Measurements from ENCODE around the gene JARID2. TPM values are rescaled to one million over a fixed set of nuclear protein-coding genes. Genes with fewer than 3 reads are reported as not detected.

The JARID2 gene
- polyA plus RNA-seq, 1 of the 3 experiments (the other 2 are of a cell fraction): 3.4 TPM

GRCh38 chr6:15551798-15552197 lies 305.9 kb downstream of the JARID2 start:
- peak; percentile 52 for DNase-seq
- Histone ChIP-seq H4K20me1 (ENCODE audit: insufficient read depth) (no peaks in the 10 kb centered on the region), H3K9me2 (no peaks in the 10 kb centered on the region), H3K9ac (no peak overlapping the region), H3K27me3 (ENCODE audit: insufficient read depth) (no peaks in the 10 kb centered on the region), H2AFZ (ENCODE audit: low read depth) (no peak overlapping the region), H3K4me3 (ENCODE audit: low read depth in 2 of 2, low read length in 1 of 2) (no peak overlapping the region), H3K9me3 (no peaks in the 10 kb centered on the region), H3K4me1 (ENCODE audit: control insufficient read depth in 1 of 2, insufficient read depth in 2 of 2, low read depth in 1 of 2, low read length in 1 of 2) (peaks cover 0 to 19% of the 10 kb centered on the region in 2 experiments; a peak in 3 of 4 replicates), H3K27ac (ENCODE audit: low read depth in 2 of 2, low read length in 1 of 2) (peak overlapping the region in 1 of 2 experiments; percentile 65; a peak in 2 of 4 replicates), H3K36me3 (replicated peaks in 1 of 2; ENCODE audit: control insufficient read depth in 1 of 2, insufficient read depth in 2 of 2, low read length in 1 of 2) (no peaks in the 10 kb centered on the region), H3K4me2 (no peak overlapping the region), H3F3A (replicated peaks; ENCODE audit: insufficient read depth) (no peaks in the 10 kb centered on the region), H3K79me2 (ENCODE audit: insufficient read depth) (no peaks in the 10 kb centered on the region)
- WGBS (ENCODE audit: low lambda C conversion rate): 83% methylated on average over 6 of the region's 6 CpGs
- TF ChIP-seq FOXJ3 (CRISPR knock-in tag; IDR thresholded peaks at IDR 0.05) (0 out of 2 replicates have a peak, but pooled peaks have one; percentile 75), GATA2 (CRISPR knock-in tag; IDR thresholded peaks at IDR 0.05) (peak; percentile 95), MEF2A (IDR thresholded peaks at IDR 0.05; ENCODE audit: borderline replicate concordance, low read depth) (no peak), CHD2 (IDR thresholded peaks at IDR 0.05; ENCODE audit: low read length, partially characterized antibody) (peak; percentile 15), RCOR1 (IDR thresholded peaks at IDR 0.05; ENCODE audit: low read length) (peak; percentile 33; the same call in 1 of the 2 replicates), PBX3 (IDR thresholded peaks at IDR 0.05) (no peak), MAX (IDR thresholded peaks at IDR 0.05; ENCODE audit: low read depth) (no peak), MXI1 (IDR thresholded peaks at IDR 0.05; ENCODE audit: low read depth, low read length) (peak; percentile 34; the same call in 1 of the 2 replicates)
- ChIA-PET CTCF (no interaction called here), POLR2A (no interaction called here)

GRCh38 chr6:15553031-15553430 lies 307.2 kb downstream of the JARID2 start:
- H3K9me3 ChIP-seq: no peaks in the 10 kb centered on the region
- H3K27ac ChIP-seq (ENCODE audit: low read depth in 2 of 2, low read length in 1 of 2): no peak overlapping the region
- no peaks in the 10 kb centered on the region for H3K9me2 ChIP-seq
- peaks cover 0 to 17% of the 10 kb centered on the region in 2 experiments; a peak in 2 of 4 replicates for H3K4me1 ChIP-seq (ENCODE audit: control insufficient read depth in 1 of 2, insufficient read depth in 2 of 2, low read depth in 1 of 2, low read length in 1 of 2)
- no peak for TF ChIP-seq ELF1 (IDR thresholded peaks at IDR 0.05)
- no peak for TF ChIP-seq MEF2A (IDR thresholded peaks at IDR 0.05; ENCODE audit: borderline replicate concordance, low read depth)
- no peak for TF ChIP-seq RAD21 (IDR thresholded peaks at IDR 0.05; ENCODE audit: low read length)
- no peak for TF ChIP-seq GABPA (IDR thresholded peaks at IDR 0.05; ENCODE audit: low read depth)
- TF ChIP-seq TAF1 (IDR thresholded peaks at IDR 0.05; ENCODE audit: borderline replicate concordance, low read depth, low read length): no peak
- no peak for TF ChIP-seq ZBTB33 (IDR thresholded peaks at IDR 0.05; ENCODE audit: borderline replicate concordance, low read depth)
- no peak for TF ChIP-seq FOXJ3 (CRISPR knock-in tag; IDR thresholded peaks at IDR 0.05)
- TF ChIP-seq TCF12 (IDR thresholded peaks at IDR 0.05): no peak
- TF ChIP-seq POLR2AphosphoS5 (IDR thresholded peaks at IDR 0.05; ENCODE audit: low read depth, low read length): no peak
- TF ChIP-seq EP300 (IDR thresholded peaks at IDR 0.05; ENCODE audit: borderline replicate concordance in 1 of 2, low read depth in 1 of 2, low read length in 1 of 2): no peak
- no peaks in the 10 kb centered on the region for H3K36me3 ChIP-seq (replicated peaks in 1 of 2; ENCODE audit: control insufficient read depth in 1 of 2, insufficient read depth in 2 of 2, low read length in 1 of 2)
- POLR2A ChIA-PET: no interaction called here
- no peak overlapping the region for H3K4me3 ChIP-seq (ENCODE audit: low read depth in 2 of 2, low read length in 1 of 2)
- H3K4me2 ChIP-seq: no peak overlapping the region
- no peaks in the 10 kb centered on the region for H3F3A ChIP-seq (replicated peaks; ENCODE audit: insufficient read depth)
- no peak overlapping the region for H2AFZ ChIP-seq (ENCODE audit: low read depth)
- no peak overlapping the region for H3K9ac ChIP-seq
- no peak for DNase-seq
- no peaks in the 10 kb centered on the region for H4K20me1 ChIP-seq (ENCODE audit: insufficient read depth)
- WGBS (ENCODE audit: low lambda C conversion rate): 98% methylated on average over 2 of the region's 2 CpGs
- no peaks in the 10 kb centered on the region for H3K27me3 ChIP-seq (ENCODE audit: insufficient read depth)
- H3K79me2 ChIP-seq (ENCODE audit: insufficient read depth): no peaks in the 10 kb centered on the region
- CTCF ChIA-PET: no interaction called here

Measured in SK-N-SH (cell line).